Thyroid gland (tissue), 4 donors: Measurements from ENCODE around the gene ECEL1. TPM values are rescaled to one million over a fixed set of nuclear protein-coding genes. Genes with fewer than 3 reads are reported as not detected.
A peak's percentile ranks its signal among the peaks of the same experiment; 100 is the strongest.

ENCODE experiments used
- DNase-seq, 2 donors: peaks; one replicate each; pipeline ENCODE4 v3.0.0-alpha.2; 2019
- H3K27ac ChIP-seq, 3 donors: fragments of 200-600 bp; sonication (generic); 1 replicate in 2 of 3; 2 replicates in 1 of 3; pipeline ENCODE4 v1.5.1; 2016 to 2019; ENCODE audit warnings: mild to moderate bottlenecking in 1 of 3, moderate library complexity in 1 of 3
- H3K27me3 ChIP-seq: fragments of 200-600 bp; sonication (generic); one replicate; pipeline ENCODE4 v1.5.1; 2019
- H3K36me3 ChIP-seq, 2 donors: fragments of 200-600 bp; sonication (generic); one replicate each; pipeline ENCODE4 v1.5.1; 2016 to 2019
- H3K4me1 ChIP-seq, 2 donors: fragments of 200-600 bp; sonication (generic); one replicate each; pipeline ENCODE4 v1.5.1; 2017 to 2019
- H3K4me3 ChIP-seq, 3 donors: fragments of 200-600 bp; sonication (generic); replicated peaks in 1 of 3; 1 replicate in 2 of 3; 2 replicates in 1 of 3; pipeline ENCODE4 v1.5.1; 2016; ENCODE audit warnings: mild to moderate bottlenecking in 1 of 3
- H3K9me3 ChIP-seq: fragments of 200-600 bp; sonication (generic); one replicate; pipeline ENCODE4 v1.5.1; 2017
- POLR2A ChIP-seq, 2 donors: fragments of 450-650 bp; IDR thresholded peaks; one replicate each; pipeline ENCODE4 v1.6.1; 2017; ENCODE audit warnings: antibody characterized with exemption in 2 of 2, mild to moderate bottlenecking in 2 of 2, moderate library complexity in 1 of 2
- WGBS, 2 donors: methylation state at CpG; one replicate each; pipeline ENCODE4 v1.1.5; 2017; 5-methylcytosine and 5-hydroxymethylcytosine counted together
- intact Hi-C: fragments of 100-400 bp; cut with DNase I; formaldehyde crosslinking; loops from one replicate; pipeline ENCODE4 v1.15.1; 2023
- total RNA-seq, 4 donors: library from RNA; depleted of rRNA; stranded (reverse); fragments of >200 nt; gene quantifications; one replicate each; pipeline ENCODE4 v1.2.3, GENCODE V29; 2016
- TF ChIP-seq, protein P1 (sequence below), 6 experiments: fragments of 200-600 bp in 3 of 6; fragments of 450-650 bp in 3 of 6; sonication (generic) in 3 of 6; IDR thresholded peaks; one replicate each; pipeline ENCODE4 v1.5.1; 2016 to 2019; ENCODE audit warnings: antibody characterized with exemption in 6 of 6, mild to moderate bottlenecking in 2 of 6, inconsistent platforms in 1 of 6, moderate library complexity in 1 of 6

Gene ECEL1
- total RNA-seq, 4 donors from 2014 or later: 0.11 to 1.5 (median 1.2) TPM

DNA sequence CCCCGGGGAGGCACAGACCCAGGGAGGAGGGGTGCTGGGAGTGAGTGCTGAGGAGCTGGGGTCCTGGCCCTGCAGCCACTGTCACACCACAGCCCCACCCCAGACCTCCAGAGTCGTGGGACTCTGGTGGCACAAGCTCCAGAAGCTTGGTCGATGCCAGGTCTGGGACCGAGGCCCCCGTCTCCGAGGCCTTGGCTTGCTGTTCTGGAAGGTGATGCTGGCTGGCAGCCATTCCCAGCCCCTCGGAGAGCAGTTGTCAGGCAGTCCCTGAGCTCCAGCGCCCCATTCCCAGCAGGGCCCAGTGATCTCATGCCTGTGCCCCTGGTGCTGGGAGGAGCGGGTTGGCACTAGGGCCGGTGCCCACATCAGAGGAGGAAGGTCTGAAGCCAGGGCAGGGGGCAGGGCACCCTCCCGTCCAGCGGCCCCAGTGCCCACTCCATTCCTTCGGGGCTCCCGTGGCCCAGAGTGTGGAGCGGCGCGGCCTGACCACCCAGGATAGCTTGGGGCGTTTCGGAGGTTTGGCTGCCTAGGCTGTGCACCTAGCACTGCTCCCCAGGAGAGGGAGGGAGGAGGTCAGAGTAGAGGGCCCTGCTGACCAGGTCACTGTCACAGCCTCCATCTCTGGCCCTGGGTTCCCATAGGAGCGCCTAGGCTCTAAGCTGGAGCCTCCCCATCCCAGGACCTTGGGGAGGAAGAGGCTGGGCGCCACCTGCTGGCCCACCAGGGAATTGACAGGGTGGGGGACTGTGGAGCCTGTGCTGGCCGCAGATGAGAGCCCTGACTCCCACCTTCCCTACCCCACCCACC, 48.5 kb downstream of the ECEL1 start:
- intact Hi-C loops: loop anchor here (5.0 kb wide), 1 partner anchor 582 kb away; no protein-coding TSS in a partner anchor
- DNase-seq: peak; percentile 23 to 35
- Histone ChIP-seq H3K27ac (no peak overlapping the region), H3K4me1 (peaks cover 0 to 6% of the 10 kb centered on the region in 2 donors), H3K9me3 (no peaks in the 10 kb centered on the region), H3K36me3 (no peaks in the 10 kb centered on the region), H3K4me3 (no peak overlapping the region), H3K27me3 (no peaks in the 10 kb centered on the region)
- TF ChIP-seq, protein P1, sequence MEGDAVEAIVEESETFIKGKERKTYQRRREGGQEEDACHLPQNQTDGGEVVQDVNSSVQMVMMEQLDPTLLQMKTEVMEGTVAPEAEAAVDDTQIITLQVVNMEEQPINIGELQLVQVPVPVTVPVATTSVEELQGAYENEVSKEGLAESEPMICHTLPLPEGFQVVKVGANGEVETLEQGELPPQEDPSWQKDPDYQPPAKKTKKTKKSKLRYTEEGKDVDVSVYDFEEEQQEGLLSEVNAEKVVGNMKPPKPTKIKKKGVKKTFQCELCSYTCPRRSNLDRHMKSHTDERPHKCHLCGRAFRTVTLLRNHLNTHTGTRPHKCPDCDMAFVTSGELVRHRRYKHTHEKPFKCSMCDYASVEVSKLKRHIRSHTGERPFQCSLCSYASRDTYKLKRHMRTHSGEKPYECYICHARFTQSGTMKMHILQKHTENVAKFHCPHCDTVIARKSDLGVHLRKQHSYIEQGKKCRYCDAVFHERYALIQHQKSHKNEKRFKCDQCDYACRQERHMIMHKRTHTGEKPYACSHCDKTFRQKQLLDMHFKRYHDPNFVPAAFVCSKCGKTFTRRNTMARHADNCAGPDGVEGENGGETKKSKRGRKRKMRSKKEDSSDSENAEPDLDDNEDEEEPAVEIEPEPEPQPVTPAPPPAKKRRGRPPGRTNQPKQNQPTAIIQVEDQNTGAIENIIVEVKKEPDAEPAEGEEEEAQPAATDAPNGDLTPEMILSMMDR (IDR thresholded peaks at IDR 0.05): peak in 4 of 6 experiments; percentile 23 to 68 (median 30)
- TF ChIP-seq POLR2A (IDR thresholded peaks at IDR 0.05): no peak
- WGBS, 2 donors: 50 to 70% methylated on average over 1 to 5 of the region's 22 CpGs

GRCh38 chr2:232438091-232438490, 49.5 kb downstream of the ECEL1 start:
- no peak for DNase-seq
- H3K4me3 ChIP-seq: no peak overlapping the region
- no peaks in the 10 kb centered on the region for H3K27me3 ChIP-seq
- 84 to 88% methylated on average over 12 of the region's 12 CpGs for WGBS, 2 donors
- peaks cover 0 to 8% of the 10 kb centered on the region in 2 donors for H3K4me1 ChIP-seq
- TF ChIP-seq POLR2A (IDR thresholded peaks at IDR 0.05): no peak
- TF ChIP-seq, protein P1 (IDR thresholded peaks at IDR 0.05): no peak
- intact Hi-C loops: loop anchor here (5.0 kb wide), 1 partner anchor 581 kb away; no protein-coding TSS in a partner anchor
- H3K9me3 ChIP-seq: no peaks in the 10 kb centered on the region
- H3K27ac ChIP-seq: no peak overlapping the region
- H3K36me3 ChIP-seq: no peaks in the 10 kb centered on the region

DNA sequence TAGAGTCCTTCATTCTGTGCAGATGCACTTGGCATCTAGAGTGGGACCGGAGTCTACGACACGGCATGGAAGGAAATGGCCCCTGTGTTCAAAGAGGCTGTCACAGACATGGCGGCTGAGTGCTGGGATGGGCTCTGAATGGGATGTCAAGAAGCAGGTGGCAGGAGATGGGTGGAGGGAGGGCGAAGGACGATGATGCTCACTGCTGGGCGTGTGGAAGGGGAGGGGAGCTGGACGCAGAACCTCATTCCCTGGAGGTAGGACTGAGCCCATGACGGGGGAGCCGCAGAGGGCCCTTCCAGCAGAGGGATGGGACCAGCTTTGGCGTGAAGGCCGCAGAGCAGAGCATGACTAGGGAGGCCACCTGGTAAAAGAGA, 50.5 kb downstream of the ECEL1 start:
- no peak for TF ChIP-seq POLR2A (IDR thresholded peaks at IDR 0.05)
- TF ChIP-seq, protein P1 (IDR thresholded peaks at IDR 0.05): no peak
- WGBS, 2 donors: 89 to 95% methylated on average over 12 of the region's 12 CpGs
- H3K36me3 ChIP-seq: no peaks in the 10 kb centered on the region
- H3K4me1 ChIP-seq: peaks cover 0 to 8% of the 10 kb centered on the region in 2 donors
- H3K27ac ChIP-seq: no peak overlapping the region
- intact Hi-C loops: loop anchor here (5.0 kb wide), 1 partner anchor 580 kb away; no protein-coding TSS in a partner anchor
- DNase-seq: no peak
- no peak overlapping the region for H3K4me3 ChIP-seq
- H3K27me3 ChIP-seq: no peaks in the 10 kb centered on the region
- H3K9me3 ChIP-seq: no peaks in the 10 kb centered on the region

DNA sequence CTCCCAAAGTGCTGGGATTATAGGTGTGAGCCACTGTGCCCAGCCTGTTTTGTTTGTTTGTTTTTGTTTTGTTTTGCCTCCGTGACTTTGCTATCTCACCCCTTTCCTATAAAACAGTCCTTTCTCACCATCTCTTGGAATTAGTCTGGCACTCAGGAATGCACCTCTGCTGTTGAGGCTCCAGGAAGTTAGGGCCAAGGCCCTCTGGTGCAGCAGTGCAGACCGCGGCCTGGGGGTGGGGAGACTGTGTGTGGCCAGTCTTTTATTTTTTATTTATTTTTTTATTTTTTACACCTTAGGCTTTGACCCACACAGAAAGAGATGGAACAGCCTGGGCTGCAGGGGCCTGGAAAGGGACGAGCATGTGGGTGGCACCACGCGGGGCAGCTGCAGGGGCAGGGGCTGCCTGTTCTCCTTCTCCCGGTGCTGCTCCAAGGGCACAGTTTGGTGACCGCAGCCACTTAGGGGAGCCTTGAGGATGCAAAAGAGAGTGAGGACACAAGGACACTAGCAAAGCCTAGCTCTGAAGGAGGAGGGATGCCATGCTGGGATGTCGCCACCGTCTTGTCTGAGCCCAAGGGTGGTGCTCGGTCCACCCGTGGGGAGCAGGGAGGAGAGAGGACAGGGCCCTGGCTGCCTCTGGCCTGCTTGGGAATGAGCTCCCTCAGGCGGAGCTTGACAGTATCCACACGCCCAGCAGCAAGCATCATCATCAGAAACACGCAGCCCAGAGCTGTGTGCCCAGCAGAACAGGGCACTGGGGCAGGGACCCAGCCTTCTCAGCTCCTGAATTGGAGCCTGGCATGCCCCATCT, 51.0 kb downstream of the ECEL1 start:
- intact Hi-C loops: loop anchor here (5.0 kb wide), 1 partner anchor 579 kb away; no protein-coding TSS in a partner anchor
- WGBS, 2 donors: 87 to 89% methylated on average over 14 to 15 of the region's 15 CpGs
- no peak for DNase-seq

More for the DNA sequence above, 51.0 kb downstream of the ECEL1 start:
- Histone ChIP-seq H3K9me3 (no peaks in the 10 kb centered on the region), H3K27ac (no peak overlapping the region), H3K36me3 (no peaks in the 10 kb centered on the region), H3K4me1 (peaks cover 0 to 8% of the 10 kb centered on the region in 2 donors), H3K27me3 (no peaks in the 10 kb centered on the region), H3K4me3 (no peak overlapping the region)
- no peak for TF ChIP-seq POLR2A (IDR thresholded peaks at IDR 0.05)
- TF ChIP-seq, protein P1 (IDR thresholded peaks at IDR 0.05): no peak
